Loucy (cell line): Measurements from ENCODE around the gene RHEB.

Experiments used
- H2AFZ ChIP-seq: fragments of 200-600 bp; sonication (generic); 2 replicates; pipeline ENCODE4 v1.6.0; 2016; ENCODE audit warnings: antibody characterized with exemption, mild to moderate bottlenecking, low read length, moderate library complexity
- H3F3A ChIP-seq: fragments of 200-600 bp; 2 replicates; pipeline ENCODE4 v1.6.0; 2016; ENCODE audit warnings: antibody characterized with exemption, low read depth, mild to moderate bottlenecking
- H3K27me3 ChIP-seq: fragments of 200-600 bp; sonication (generic); 2 replicates; pipeline ENCODE4 v1.6.1; 2014; ENCODE audit warnings: low read length, mild to moderate bottlenecking; ENCODE audit not compliant: insufficient read depth, poor library complexity, severe bottlenecking
- H3K36me3 ChIP-seq: fragments of 200-600 bp; sonication (generic); 2 replicates; pipeline ENCODE4 v1.6.1; 2016; ENCODE audit warnings: low read length; ENCODE audit not compliant: insufficient read depth
- H3K4me1 ChIP-seq: fragments of 200-600 bp; sonication (generic); 2 replicates; pipeline ENCODE4 v1.5.1; 2014; ENCODE audit warnings: low read length, mild to moderate bottlenecking; ENCODE audit not compliant: insufficient read depth, poor library complexity, severe bottlenecking
- H3K4me2 ChIP-seq: fragments of 200-600 bp; sonication (generic); 2 replicates; pipeline ENCODE4 v1.6.0; 2014; ENCODE audit warnings: antibody characterized with exemption, low read length, low read depth, mild to moderate bottlenecking; ENCODE audit not compliant: poor library complexity, severe bottlenecking
- H3K4me3 ChIP-seq: fragments of 200-600 bp; sonication (generic); 2 replicates; pipeline ENCODE4 v1.5.1; 2014; ENCODE audit warnings: low read length, mild to moderate bottlenecking, mixed read lengths; ENCODE audit not compliant: poor library complexity, severe bottlenecking
- H3K79me2 ChIP-seq: fragments of 200-600 bp; sonication (generic); 2 replicates; pipeline ENCODE4 v1.6.1; 2014; ENCODE audit warnings: low read length; ENCODE audit not compliant: insufficient read depth
- H3K9ac ChIP-seq: fragments of 200-600 bp; sonication (generic); 2 replicates; pipeline ENCODE4 v1.6.0; 2014; ENCODE audit warnings: mild to moderate bottlenecking, low read depth, low read length, moderate library complexity; ENCODE audit not compliant: poor library complexity, severe bottlenecking
- H3K9me2 ChIP-seq: fragments of 200-600 bp; sonication (generic); replicated peaks from 2 replicates; pipeline ENCODE4 v1.6.1; 2016; ENCODE audit warnings: low read depth, low read length, mixed read lengths
- H3K9me3 ChIP-seq: fragments of 200-600 bp; sonication (generic); 2 replicates; pipeline ENCODE4 v1.6.1; 2014; ENCODE audit warnings: mild to moderate bottlenecking, antibody characterized with exemption, low read length, low read depth; ENCODE audit not compliant: insufficient read depth
- H4K20me1 ChIP-seq: fragments of 200-600 bp; sonication (generic); 2 replicates; pipeline ENCODE4 v1.6.0; 2014; ENCODE audit warnings: antibody characterized with exemption, low read length, mild to moderate bottlenecking; ENCODE audit not compliant: insufficient read depth, poor library complexity, severe bottlenecking
- EZH2phosphoT487 ChIP-seq: fragments of 200-600 bp; IDR thresholded peaks from 2 replicates; pipeline ENCODE4 v1.6.1; 2018; ENCODE audit warnings: antibody characterized with exemption, mild to moderate bottlenecking, moderate library complexity, borderline replicate concordance
- TF ChIP-seq, protein P1 (sequence below): fragments of 200-600 bp; sonication (generic); conservative IDR thresholded peaks from 2 replicates; pipeline ENCODE4 v1.5.1; 2014; ENCODE audit warnings: mild to moderate bottlenecking, antibody characterized with exemption, low read length

RHEB gene

DNA sequence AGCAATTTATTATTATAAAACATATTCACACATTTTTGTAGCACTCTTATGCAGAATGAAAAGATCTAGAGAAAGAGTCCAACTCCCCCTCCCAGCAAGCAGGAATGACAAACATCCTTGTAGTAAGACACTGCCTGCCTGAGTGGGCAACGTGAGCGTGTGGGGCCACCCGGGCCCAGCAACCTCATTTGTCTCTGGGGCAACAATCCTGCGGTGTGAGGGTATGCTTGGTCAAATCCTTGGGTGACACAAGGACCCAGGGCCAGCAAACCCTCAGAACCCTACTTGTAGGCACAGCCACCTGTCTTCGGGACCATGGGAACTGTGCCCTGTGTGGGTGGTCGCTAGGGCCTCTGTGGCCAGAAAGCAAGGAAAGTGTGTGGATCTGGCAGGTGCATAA lies 10.7 kb downstream of the RHEB start:
- no peaks in the 10 kb centered on the region for H3K9me3 ChIP-seq
- H2AFZ ChIP-seq, result no peak overlapping the region
- H3K36me3 ChIP-seq, result no peaks in the 10 kb centered on the region
- H4K20me1 ChIP-seq, result peaks cover 100% of the 10 kb centered on the region
- no peak overlapping the region for H3K4me3 ChIP-seq
- H3K79me2 ChIP-seq, result peaks cover 100% of the 10 kb centered on the region
- H3K9ac ChIP-seq, result no peak overlapping the region
- no peaks in the 10 kb centered on the region for H3K9me2 ChIP-seq
- peak overlapping the region; percentile 3 for H3K4me2 ChIP-seq
- H3F3A ChIP-seq, result no peaks in the 10 kb centered on the region
- no peaks in the 10 kb centered on the region for H3K27me3 ChIP-seq
- peaks cover 29% of the 10 kb centered on the region for H3K4me1 ChIP-seq
- no peak for TF ChIP-seq EZH2phosphoT487
- TF ChIP-seq, protein P1, sequence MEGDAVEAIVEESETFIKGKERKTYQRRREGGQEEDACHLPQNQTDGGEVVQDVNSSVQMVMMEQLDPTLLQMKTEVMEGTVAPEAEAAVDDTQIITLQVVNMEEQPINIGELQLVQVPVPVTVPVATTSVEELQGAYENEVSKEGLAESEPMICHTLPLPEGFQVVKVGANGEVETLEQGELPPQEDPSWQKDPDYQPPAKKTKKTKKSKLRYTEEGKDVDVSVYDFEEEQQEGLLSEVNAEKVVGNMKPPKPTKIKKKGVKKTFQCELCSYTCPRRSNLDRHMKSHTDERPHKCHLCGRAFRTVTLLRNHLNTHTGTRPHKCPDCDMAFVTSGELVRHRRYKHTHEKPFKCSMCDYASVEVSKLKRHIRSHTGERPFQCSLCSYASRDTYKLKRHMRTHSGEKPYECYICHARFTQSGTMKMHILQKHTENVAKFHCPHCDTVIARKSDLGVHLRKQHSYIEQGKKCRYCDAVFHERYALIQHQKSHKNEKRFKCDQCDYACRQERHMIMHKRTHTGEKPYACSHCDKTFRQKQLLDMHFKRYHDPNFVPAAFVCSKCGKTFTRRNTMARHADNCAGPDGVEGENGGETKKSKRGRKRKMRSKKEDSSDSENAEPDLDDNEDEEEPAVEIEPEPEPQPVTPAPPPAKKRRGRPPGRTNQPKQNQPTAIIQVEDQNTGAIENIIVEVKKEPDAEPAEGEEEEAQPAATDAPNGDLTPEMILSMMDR, result no peak

DNA sequence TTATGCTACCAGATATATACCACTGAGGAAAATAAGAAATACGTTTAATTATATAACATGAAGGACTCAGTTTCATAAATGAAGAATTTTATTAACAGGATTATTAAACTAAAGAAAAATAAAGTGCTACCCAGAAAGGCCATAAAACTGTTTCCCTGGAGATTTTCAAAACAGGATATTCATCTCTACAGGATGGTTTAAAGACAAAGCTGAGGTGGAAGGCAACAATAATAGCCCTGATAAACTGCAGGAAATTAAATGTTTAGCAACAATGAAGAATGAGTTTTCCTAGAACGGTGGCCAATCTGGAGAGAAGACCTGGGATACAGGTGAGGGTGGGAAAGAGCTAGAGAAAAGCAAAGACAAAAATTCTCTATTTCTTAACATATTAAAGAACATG lies 11.9 kb downstream of the RHEB start:
- Histone ChIP-seq H3K79me2 (peaks cover 100% of the 10 kb centered on the region), H3K4me2 (no peak overlapping the region), H4K20me1 (peaks cover 100% of the 10 kb centered on the region), H3K4me1 (peaks cover 21% of the 10 kb centered on the region), H3K9me2 (no peaks in the 10 kb centered on the region), H3K9ac (no peak overlapping the region), H3K36me3 (no peaks in the 10 kb centered on the region), H3F3A (no peaks in the 10 kb centered on the region), H3K27me3 (no peaks in the 10 kb centered on the region), H2AFZ (no peak overlapping the region), H3K9me3 (no peaks in the 10 kb centered on the region), H3K4me3 (no peak overlapping the region)
- TF ChIP-seq, protein P1, result no peak
- TF ChIP-seq EZH2phosphoT487, result no peak

DNA sequence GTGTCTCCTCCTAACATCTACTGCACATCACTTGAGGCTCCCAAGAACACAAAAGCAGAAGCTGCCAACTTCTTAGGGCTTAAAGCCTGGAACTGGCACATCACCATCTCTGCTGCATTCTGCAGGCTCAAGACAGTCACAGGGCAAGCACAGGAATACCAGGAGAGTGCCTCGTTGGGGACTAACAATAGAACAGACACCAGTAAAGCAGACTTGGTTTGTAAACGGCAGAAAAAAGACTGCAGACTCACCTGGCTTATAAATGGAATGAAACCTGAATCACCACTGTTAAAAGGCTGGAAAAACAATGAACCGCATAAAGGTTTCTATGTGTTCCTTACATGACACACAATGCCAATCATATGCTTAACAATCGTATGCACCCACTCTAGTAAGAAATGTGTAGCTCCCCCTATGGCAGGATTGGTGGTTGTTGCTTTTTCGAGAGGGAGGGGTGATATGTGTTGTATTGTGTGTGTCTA lies 12.8 kb downstream of the RHEB start:
- peaks cover 14% of the 10 kb centered on the region for H3K4me1 ChIP-seq
- TF ChIP-seq EZH2phosphoT487, result no peak
- TF ChIP-seq, protein P1, result peak; percentile 39
- H2AFZ ChIP-seq, result no peak overlapping the region
- no peak overlapping the region for H3K4me2 ChIP-seq
- no peaks in the 10 kb centered on the region for H3K27me3 ChIP-seq
- no peaks in the 10 kb centered on the region for H3K36me3 ChIP-seq
- H3K9me3 ChIP-seq, result no peaks in the 10 kb centered on the region
- no peak overlapping the region for H3K9ac ChIP-seq
- H3K9me2 ChIP-seq, result no peaks in the 10 kb centered on the region
- no peaks in the 10 kb centered on the region for H3F3A ChIP-seq
- H4K20me1 ChIP-seq, result peaks cover 99% of the 10 kb centered on the region
- H3K79me2 ChIP-seq, result peaks cover 100% of the 10 kb centered on the region
- H3K4me3 ChIP-seq, result no peak overlapping the region
